NCI-H446 treated with DMSO at 0.1 percent for 48 hours (cell line): ENCODE data around the gene NRP1.

Experiments used
- DNase-seq: peaks from one replicate; lab custom pipeline; 2025; lab: John Stamatoyannopoulos, UW

The NRP1 gene

DNA sequence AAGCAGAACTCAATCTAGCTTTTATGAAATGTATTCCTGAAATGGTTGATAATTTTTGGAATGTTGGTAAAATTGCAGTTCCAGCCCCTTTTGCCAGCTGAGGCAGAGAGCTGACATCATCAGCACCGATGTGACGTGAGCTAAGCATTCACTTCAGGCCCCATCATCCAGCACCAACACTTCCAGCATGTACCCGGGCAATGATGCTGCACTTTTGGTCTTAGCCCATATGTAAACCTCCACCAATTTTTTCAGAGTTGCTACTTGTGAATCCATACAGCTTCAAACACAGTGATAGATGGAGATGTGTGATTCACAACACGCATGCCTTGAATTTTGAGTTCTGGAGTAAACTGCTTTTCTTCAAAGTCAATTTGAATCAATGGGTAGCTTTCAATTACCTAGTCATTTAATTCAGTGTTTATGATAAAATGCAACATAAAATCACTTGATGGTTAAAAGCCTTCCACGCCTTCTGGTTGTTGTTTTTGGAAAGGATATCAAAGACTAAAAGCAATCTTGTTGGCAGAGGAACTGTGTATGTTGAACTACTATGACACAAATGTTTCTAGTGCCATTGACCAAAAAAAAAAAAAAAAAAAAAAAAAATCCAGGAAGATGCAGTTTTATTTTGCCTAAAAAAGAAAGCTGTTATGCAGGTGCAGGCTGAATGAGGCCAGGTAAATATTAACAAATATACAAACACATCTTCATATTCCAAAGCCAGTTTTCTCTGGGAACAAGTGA is 73.9 kb downstream of the NRP1 start:
- DNase-seq: no peak

DNA sequence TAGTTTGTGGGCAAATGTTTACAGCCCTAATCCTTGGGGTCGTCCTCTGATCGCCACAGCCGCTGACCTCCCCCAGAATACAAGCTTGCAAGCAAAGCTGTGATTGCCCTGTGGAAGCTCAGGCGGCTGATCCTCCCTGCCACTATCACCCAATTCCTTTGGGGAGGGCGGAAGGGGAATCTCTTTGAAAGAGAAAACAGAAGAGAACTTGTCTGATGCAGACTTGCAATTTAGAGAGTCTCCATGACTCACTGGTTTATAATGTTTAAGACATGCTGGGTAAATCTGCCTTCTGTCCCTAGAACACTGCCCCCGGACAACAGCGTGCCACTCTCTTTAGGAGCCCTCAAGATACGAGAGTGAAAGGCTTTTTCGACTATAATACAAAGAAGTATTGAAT is 75.5 kb downstream of the NRP1 start:
- DNase-seq: no peak

DNA sequence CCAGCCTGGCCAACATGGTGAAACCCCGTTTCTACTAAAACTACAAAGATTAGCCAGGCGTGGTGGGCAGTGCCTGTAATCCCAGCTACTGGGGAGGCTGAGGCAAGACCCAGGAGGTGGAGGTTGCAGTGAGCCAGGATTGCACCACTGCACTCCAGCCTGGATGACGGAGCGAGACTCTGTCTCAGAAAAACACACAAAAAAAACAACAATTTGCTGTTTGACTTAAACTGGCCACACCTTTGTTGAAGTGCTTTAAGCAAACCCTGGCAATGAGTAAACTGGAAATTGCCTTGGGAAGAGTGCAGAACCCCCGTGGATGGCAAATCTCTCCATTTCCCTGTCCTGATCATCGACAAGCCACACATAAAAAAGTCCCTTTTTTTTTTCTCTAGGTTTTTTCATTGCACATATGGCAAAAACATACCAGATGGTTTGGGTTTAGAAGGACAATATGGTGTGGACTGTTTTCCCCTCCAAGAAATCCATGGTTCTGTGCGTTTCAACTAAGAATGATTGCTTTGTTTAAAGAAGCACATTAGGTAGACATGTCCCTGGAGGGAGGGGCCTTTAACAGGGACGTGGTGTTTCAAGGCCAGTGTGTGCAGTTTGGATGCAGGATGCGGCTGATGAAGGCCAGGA is 76.9 kb downstream of the NRP1 start:
- DNase-seq: no peak

DNA sequence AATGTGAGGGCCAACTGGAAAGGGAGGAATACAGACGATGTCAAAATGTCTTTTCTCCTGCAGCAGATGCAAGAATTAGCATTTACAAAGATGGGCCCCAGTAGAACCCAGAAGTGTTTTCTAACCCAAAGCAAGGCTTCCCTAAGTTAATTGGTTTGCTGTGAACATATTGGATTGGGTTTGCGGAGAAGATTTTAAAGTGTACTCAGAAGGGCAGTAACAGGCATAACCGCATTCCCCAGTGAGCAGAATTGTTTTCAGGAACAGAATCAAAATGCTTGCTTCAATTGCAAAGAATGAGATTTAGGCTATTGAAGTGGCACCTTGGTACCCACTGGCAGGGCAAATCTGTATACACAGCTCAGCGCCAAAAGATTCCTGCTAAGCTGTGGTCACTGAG is 78.0 kb downstream of the NRP1 start:
- DNase-seq: no peak

DNA sequence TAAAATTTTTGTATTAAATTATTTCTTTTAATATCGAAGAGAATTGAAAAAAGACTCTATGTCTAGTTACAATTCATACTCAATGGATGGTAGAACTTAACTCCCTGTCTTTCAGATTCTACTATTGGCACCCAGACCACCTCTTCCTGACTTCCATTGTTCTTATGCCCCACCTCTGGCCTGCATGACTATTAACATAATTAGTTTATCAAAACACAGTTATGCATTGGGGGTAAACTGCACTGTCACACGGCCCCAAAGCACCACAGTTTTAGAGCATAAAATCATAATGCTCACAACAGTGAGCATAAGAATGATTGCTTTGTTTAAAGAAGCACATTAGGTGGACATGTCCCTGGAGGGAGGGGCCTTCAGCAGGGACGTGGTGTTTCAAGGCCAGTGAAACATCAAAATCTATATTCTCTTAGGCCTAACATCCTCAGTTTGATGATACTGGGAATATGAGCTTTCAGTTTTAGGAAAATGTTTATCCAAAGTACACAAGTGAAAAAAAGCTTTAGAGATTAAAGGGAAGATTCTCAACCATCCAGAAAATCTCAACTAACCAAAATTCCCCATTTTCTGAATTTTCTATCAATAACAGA is 79.8 kb downstream of the NRP1 start:
- no peak for DNase-seq

DNA sequence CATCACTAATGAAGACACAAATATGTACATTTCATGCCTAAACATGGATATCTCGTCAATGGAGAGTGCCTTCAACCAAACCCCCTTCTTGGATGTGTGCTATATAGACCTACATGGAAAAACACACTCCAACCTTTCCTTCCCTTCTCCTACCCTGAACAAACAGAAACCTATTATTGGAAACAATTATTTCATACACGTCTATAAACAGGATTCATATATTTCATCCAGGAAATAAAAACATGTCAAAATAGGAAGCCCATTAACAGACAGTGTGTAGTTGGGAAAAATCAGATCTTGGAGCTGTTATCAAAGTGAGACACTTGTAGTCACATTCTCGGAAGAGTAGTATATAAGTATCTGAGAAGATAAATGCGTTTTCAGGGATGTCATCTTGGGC is 81.1 kb downstream of the NRP1 start:
- DNase-seq: no peak

DNA sequence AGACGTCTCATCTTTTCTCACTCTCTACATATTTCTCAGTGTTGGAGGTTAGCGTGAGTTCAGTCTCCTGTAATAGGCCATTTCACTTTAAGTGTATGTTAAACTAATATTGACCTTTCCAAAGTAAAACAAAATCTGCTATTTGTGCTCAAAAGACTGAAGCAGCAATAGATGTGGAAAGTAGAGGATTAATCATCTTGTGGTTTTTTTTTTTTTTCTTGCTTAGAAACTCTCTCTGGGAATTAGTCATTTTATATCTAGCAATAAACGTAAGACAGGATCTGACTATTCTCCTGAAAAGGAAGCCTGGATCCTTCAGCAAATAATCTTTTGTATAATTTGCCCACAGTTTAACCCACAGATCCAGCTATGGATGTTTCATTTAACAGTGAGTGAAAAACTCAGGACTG is 81.7 kb downstream of the NRP1 start:
- DNase-seq: no peak

DNA sequence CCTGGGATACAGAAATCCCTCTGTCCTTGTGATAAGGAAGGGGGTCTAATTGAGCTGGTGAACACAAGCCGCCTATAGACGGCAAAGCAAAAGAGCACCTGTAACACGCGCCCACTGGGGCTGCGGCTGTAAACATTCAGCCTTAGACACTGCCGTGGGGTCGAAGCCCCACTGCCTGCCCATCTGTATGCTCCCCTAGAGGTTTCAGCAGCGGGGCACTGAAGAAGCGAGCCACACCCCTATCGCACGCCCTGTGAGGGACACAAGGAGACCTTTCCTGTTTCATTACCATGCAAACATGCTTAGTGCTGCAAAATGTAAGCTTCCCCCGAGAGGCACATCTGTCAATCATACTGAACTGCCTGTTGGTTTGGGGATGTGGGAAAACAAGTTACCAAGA is 82.1 kb downstream of the NRP1 start:
- DNase-seq: no peak

DNA sequence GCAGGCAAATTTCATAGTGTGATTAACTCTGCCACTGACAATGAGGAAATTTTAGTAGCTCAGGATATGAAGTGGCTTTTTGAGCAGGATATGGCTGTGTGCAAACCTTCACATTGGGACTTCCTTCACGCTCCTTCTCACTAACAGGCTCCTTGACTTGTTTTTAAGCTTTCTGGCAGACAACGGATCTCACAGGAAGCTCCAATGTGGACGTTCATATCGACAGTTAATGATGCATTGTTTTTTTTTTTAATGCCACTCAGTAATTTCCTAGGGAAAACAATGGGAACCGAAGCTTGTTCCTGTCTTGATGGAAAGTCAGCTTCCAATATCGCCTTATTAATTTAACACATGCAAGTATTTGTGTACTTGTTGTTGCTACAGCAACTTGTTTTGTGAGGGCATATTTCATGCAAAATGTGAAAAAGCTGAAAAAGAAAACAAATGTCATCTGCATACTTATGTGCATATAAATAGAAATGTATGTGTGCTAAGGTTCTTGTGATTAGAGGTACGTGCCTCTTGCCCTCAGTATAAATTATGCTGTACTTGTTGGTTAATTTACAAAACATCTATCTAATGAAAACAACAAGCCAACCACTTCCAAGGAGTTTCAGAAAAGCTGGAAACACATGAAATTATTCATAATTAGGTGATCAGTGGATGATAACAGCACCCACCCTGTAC is 84.7 kb downstream of the NRP1 start:
- DNase-seq: no peak

DNA sequence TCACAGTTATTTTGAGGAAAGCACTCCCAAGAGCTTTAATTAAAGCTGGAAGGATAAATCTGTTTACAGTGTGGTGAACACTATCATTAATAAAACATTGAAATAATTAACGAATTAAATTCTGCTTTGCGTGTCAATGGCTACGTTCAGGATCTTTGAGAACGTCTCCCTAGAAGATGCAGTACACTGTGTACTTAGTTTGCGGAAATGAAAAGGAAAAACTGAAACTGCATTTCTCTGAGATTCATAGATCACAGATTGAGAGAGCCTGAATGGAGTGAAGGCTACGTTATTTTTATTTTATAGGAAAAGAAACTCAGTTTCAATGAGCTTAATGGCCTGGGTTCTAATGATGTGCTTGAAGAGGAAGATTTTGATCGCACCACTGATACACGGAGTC is 85.3 kb downstream of the NRP1 start:
- DNase-seq: no peak

DNA sequence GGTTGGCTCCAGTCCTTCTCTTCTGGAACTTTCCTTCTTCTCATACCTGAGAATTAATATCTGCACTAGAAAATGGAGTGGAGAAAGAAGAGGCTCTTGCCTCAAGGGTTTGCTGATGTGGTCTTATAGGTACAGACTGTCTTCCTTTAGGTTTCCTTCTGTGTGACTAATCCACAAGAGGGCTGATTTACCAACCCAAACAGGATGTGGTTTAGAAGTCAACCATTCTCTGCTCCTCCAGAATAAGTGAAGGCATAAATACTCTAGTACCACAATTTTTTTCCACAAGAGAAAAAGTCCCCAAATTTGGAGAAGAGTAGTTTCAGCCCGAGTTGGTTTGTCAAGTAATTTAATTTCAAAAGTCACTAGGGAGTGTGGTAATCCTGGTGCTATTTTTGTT is 85.8 kb downstream of the NRP1 start:
- no peak for DNase-seq

DNA sequence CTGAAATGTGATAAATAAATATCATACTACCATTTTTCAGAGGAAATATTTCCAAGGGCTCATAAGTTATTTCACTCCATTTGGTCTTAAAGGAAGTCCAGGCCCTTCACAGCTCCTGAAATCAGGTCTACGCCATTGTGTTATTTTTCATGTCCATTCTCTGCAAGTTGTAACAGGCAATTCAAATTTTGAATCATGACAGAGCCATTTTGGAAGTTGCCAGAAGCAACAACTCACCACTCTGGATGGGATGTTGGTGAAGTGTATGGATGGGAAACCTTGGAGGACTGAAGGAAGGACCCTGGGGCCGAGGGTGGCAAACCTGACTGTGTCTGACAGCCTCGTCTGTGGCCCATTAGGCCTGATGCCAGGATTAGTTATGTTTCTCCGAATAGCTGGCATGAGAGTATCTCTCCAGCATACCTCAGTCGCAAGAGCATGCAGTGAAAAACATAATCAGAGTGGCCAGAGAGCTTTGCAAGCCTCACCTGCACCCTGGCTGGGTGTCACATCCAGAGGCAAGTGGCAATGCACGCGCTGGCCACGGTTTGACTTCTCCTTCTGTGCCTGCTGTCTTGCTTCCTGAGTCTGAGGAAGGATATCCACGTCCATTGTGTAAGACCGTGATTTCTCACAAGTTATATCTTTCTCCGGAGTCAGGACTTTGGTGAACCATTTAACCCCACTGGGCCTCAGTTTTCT is 87.1 kb downstream of the NRP1 start:
- DNase-seq: no peak

DNA sequence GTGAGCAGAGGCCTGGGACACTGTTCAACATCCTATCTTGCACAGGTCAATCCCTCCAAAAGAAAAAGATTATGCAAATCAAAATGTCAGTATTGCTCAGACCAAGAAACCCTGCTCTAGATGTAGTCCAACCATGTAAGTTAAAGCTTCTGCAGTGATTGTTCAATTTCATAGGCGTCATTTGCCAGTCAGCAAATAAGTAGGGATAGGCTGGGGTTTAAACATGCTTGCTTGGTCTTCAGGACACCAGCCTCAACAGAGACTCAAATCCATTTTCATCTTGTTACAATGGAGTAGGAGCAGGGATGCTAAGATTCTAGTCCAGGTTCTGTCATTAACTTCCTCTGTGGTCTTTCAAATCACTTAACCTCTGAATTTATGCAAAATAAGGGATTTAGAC is 89.1 kb downstream of the NRP1 start:
- DNase-seq: no peak

DNA sequence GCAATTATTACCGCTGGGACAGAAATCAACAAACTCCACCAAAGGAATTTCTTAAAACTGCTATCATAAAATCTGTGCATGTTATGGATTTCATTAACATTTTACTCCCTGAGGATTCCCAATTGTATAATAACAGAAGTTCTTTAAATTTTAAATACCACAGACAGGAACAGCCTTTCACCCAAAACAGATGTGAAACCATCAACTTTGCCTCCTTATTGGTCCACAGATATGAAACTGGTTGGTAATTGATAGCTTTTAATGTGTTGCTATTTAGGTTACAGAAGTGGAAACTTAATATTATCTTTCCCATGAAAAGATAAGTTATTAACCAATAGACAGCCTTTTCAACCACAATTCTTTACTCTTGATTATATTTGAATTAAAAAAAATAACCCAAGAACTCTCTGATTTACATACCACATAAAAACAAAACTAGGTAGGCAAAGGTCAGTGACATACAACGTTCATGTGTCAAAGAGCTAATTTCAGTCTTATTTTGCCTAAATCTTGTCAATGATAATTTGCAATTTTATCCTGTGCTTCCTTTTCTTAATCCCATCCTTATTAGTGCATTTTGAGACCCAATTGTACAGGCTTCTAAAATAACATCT is 90.0 kb downstream of the NRP1 start:
- no peak for DNase-seq

DNA sequence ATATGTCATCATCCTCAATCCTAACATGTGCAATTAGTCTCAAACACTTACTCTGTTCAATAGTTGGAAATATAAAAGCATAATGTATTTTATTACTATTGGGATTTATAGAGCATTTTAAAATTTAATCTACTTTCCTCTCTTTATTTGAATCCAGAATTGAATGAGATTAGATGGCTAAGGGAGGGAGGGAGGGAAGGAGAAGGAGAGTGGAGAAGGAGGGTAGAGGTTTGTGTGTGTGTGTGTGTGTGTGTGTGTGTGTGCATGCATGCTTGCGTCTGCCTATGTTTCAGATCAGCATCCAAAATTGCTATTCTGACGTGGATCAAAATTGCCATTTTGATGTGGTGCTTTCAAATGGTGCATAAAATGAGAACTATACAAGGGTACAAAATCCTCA is 90.8 kb downstream of the NRP1 start:
- DNase-seq: no peak

DNA sequence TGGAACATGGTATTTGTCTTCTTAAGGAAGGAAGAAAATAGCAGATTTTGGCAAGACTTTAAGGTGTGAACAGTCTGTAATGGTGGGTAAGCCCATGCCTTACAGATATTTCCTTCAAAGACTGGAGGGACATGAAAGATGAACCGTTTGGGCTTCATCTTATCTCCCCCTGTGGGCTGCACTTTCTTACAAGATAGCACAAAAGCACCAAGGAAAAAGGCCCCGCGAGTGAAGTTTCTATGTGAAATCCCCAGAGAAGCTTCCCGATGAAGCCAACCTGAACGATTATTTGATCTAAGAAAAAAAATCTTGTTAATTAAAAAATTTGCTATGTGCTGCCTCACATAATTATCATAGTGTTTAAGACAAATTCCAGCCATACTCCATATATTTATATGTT is 91.5 kb downstream of the NRP1 start:
- no peak for DNase-seq

DNA sequence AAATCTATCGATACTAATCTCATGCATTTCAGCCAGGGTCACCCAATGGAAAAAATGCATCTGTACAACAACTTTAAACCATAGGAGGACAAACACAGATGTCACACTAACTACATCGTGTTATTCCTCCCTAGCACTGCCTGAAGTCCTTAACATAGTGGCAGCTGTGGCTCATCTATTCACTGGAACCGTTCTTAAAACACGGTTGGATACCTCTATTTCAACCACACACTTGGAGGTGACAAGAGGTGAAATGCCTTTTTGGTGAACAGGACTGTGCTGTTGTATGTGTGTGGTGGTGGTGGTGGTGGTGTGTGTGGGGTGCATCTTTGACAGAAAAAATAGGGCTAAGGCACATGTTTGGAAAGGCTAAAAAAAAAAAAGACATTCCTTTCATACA is 93.1 kb downstream of the NRP1 start:
- no peak for DNase-seq

DNA sequence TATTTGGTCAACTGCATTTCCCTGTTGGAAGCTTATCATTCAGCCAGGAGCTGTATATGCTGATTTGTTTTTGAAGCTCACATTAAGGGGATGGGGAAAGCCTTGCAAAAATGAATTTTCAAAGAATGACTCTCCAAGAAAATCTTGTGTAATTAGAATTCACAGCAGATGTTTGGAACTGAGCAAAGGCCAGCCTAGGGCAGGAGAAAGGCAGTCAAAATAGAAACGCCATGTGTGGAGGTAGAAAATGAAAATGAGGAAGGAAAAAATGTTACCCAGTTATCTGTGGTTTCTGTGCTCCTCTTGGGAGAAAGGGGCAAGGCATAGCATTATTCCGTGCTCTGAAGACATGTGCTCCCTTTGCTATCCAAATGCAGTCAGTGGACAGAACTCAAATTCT is 93.5 kb downstream of the NRP1 start:
- no peak for DNase-seq

DNA sequence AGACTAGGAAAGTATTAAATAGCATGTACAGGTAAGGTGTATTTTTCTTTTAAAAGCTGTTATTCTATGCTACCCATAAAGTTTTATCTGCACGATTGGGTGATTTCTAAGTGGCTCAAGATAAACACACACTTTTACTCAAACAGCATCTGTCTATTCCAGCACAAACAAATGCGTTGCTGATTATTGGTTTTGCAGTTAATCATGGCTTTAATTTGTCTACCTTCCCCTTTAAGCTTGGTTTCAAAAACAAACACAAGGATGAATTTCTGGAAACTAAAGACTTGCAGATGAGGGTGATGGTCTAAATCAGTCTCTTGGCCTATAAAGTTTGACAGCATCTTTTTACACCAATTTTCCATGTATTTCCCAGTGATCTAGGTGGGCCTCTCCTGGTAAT is 94.2 kb downstream of the NRP1 start:
- DNase-seq: no peak

DNA sequence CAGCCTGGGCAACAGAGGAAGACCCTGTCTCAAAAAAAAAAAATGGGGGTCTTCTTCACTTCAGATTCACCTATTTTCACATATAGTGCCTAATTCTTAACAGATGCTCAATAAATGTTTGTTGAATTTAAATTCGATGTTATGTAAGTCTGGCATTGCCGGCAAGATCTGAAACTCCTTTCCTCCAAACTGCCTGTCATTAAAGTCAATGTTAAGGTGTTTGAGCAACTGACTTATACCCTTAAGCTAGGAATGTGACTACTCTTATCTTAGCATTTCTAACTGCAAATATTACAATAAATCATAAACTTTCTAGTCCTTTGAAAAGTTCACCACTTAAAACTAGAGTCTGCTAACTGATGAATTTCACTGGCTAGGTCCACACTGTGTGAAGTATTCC is 95.2 kb downstream of the NRP1 start:
- no peak for DNase-seq

DNA sequence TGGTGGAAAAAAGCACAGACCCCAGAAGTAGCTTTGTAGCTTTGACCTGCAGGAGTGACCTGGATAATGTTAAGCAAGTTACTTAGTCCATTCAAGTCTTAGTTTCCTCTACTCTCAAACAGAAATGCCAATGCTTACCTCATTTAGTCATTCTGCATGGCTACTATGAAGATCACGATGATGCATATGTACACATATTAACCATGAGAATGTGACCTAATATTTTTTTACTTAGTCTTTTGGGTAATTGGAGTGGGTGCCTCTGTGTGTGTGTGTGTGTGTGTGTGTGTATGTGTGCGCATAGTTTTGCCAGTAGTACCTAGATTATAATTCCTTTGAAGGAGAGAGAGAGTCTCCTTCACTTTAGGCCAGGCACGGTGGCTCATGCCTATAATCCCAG is 95.8 kb downstream of the NRP1 start:
- no peak for DNase-seq
